HEK293 (cell line): ENCODE data around the gene PDE3A.

Experiments used
- REST ChIP-seq: fragments of 450-650 bp; formaldehyde crosslinking; IDR thresholded peaks from 2 replicates; pipeline ENCODE4 v1.5.1; 2016; ENCODE audit warnings: missing biosample characterization, missing genetic modification characterization
- SCRT2 ChIP-seq: fragments of 450-650 bp; formaldehyde crosslinking; IDR thresholded peaks from 2 replicates; pipeline ENCODE4 v1.5.1; 2016; ENCODE audit warnings: missing biosample characterization, missing genetic modification characterization
- YY2 ChIP-seq: fragments of 450-650 bp; formaldehyde crosslinking; IDR thresholded peaks from 2 replicates; pipeline ENCODE4 v1.5.1; 2016; ENCODE audit warnings: missing biosample characterization, missing genetic modification characterization
- ZBTB8A ChIP-seq: fragments of 450-650 bp; formaldehyde crosslinking; IDR thresholded peaks from 2 replicates; pipeline ENCODE4 v1.5.1; 2016; ENCODE audit warnings: missing biosample characterization, missing genetic modification characterization
- ZEB2 ChIP-seq: fragments of 450-650 bp; formaldehyde crosslinking; IDR thresholded peaks from 2 replicates; pipeline ENCODE4 v1.5.1; 2016; ENCODE audit warnings: missing biosample characterization, missing genetic modification characterization
- ZFHX2 ChIP-seq: fragments of 450-650 bp; formaldehyde crosslinking; conservative IDR thresholded peaks from 2 replicates; pipeline ENCODE4 v1.5.1; 2016; ENCODE audit warnings: missing biosample characterization, missing genetic modification characterization
- ZNF10 ChIP-seq: fragments of 450-650 bp; formaldehyde crosslinking; IDR thresholded peaks from 2 replicates; pipeline ENCODE4 v1.5.1; 2017; ENCODE audit warnings: missing biosample characterization, missing genetic modification characterization
- ZNF114 ChIP-seq: fragments of 450-650 bp; formaldehyde crosslinking; IDR thresholded peaks from 2 replicates; pipeline ENCODE4 v1.5.0; 2017; ENCODE audit warnings: missing biosample characterization, missing genetic modification characterization
- ZNF133 ChIP-seq: fragments of 450-650 bp; formaldehyde crosslinking; IDR thresholded peaks from 2 replicates; pipeline ENCODE4 v1.5.1; 2016; ENCODE audit warnings: missing biosample characterization, missing genetic modification characterization
- ZNF23 ChIP-seq: fragments of 450-650 bp; formaldehyde crosslinking; IDR thresholded peaks from 2 replicates; pipeline ENCODE4 v1.5.1; 2016; ENCODE audit warnings: missing biosample characterization, missing genetic modification characterization, borderline replicate concordance
- ZNF785 ChIP-seq: fragments of 450-650 bp; formaldehyde crosslinking; IDR thresholded peaks from 2 replicates; pipeline ENCODE4 v1.5.1; 2016; ENCODE audit warnings: missing biosample characterization, missing genetic modification characterization
- TF ChIP-seq, protein P1 (sequence below): fragments of 450-650 bp; formaldehyde crosslinking; IDR thresholded peaks from 2 replicates; pipeline ENCODE4 v1.5.1; 2016; ENCODE audit warnings: missing biosample characterization, missing genetic modification characterization

DNA sequence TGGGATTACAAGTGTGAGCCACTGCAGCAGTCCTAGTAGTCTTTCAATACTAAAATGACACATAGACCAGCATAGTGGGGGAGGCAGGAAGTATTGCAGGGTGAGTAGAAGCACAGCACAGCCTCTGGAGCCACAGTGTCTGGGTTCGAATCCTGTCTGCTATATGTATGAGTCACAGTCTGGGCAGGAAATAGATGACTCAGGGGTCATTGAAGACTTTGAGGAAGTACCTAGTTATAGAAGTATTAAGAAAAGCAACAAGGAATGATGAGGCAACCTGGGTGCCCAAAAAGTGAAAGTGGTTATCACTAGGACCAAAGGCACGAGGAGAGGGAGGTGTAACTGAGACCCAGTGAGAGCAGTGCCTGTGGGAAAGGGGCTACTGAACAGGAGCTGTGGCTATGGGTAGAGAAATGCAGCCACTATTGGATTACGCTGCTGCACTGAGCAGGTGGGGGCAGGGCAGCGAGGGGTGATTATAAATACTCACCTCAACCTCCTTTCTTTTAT, 124.0 kb downstream of the PDE3A start:
- TF ChIP-seq, protein P1, sequence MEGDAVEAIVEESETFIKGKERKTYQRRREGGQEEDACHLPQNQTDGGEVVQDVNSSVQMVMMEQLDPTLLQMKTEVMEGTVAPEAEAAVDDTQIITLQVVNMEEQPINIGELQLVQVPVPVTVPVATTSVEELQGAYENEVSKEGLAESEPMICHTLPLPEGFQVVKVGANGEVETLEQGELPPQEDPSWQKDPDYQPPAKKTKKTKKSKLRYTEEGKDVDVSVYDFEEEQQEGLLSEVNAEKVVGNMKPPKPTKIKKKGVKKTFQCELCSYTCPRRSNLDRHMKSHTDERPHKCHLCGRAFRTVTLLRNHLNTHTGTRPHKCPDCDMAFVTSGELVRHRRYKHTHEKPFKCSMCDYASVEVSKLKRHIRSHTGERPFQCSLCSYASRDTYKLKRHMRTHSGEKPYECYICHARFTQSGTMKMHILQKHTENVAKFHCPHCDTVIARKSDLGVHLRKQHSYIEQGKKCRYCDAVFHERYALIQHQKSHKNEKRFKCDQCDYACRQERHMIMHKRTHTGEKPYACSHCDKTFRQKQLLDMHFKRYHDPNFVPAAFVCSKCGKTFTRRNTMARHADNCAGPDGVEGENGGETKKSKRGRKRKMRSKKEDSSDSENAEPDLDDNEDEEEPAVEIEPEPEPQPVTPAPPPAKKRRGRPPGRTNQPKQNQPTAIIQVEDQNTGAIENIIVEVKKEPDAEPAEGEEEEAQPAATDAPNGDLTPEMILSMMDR, result no peak
- TF ChIP-seq REST, result no peak
- TF ChIP-seq ZNF785, result no peak
- no peak for TF ChIP-seq ZNF23 (tag by site-specific recombination)
- TF ChIP-seq YY2 (tag by site-specific recombination), result no peak
- TF ChIP-seq ZFHX2 (tag by site-specific recombination), result no peak
- TF ChIP-seq ZNF114, result no peak
- no peak for TF ChIP-seq SCRT2 (tag by site-specific recombination)
- no peak for TF ChIP-seq ZEB2
- TF ChIP-seq ZNF10 (tag by site-specific recombination), result no peak
- TF ChIP-seq ZBTB8A (tag by site-specific recombination), result no peak
- no peak for TF ChIP-seq ZNF133 (tag by site-specific recombination)
